Measurements from ENCODE around the gene ATP13A2.

GRCh38 chr1:16958475-16958874, 53.3 kb downstream of the ATP13A2 start:
- TF ChIP-seq CTCF (IDR thresholded peaks at IDR 0.05) (no peak), POLR2AphosphoS5 (IDR thresholded peaks at IDR 0.05) (no peak)

All from stomach (tissue), 4 donors.